CD4-positive, alpha-beta T cell treated with Interferon alpha-2 for 1 hour (primary cell): ENCODE data around the gene PEX12.
"Not testable (repeated sequence)": the region's sequence is repeated elsewhere in the genome, so short reads cannot be mapped to it uniquely, and the experiment has no call there.

Experiments
- DNase-seq, 2 donors: peaks; one replicate each; pipeline ENCODE4 v3.0.0-alpha.2; 2020 to 2022

PEX12 gene

GRCh38 chr17:35535406-35535805 lies 43.0 kb downstream of the PEX12 start:
- DNase-seq = peak in 1 of 2 donors; percentile 24

GRCh38 chr17:35534576-35535093 lies 43.7 kb downstream of the PEX12 start:
- no peak for DNase-seq

GRCh38 chr17:35531160-35531559 lies 47.2 kb downstream of the PEX12 start:
- peak in 1 of 2 donors; percentile 44 for DNase-seq

DNA sequence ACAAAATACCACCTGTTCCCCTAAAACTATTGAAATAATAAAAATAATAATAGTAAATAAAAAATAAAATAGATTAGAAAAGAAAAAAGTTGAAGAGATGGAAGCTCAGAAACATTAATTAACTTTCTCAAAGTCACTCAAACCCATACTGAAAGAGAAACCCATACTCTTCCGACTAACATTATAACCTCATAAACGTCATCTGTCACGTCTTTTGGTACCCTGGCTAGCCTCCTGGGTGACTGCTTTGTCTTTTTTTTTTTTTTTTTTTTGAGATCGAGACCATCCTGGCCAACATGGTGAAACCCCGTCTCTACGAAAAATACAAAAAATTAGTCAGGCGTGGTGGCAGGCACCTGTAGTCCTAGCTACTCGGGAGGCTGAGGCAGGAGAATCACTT lies 48.5 kb downstream of the PEX12 start:
- DNase-seq = peak in 1 of 2 donors; percentile 52

GRCh38 chr17:35529326-35529725 lies 49.0 kb downstream of the PEX12 start:
- DNase-seq = not testable (repeated sequence)
